Body of pancreas (tissue), 4 donors: ENCODE results near the gene VWF. TPM values are rescaled to one million over a fixed set of nuclear protein-coding genes. Genes with fewer than 3 reads are reported as not detected.
"Not testable (repeated sequence)": the region's sequence is repeated elsewhere in the genome, so short reads cannot be mapped to it uniquely, and the experiment has no call there.

Experiments
- ATAC-seq: fragments of 150-250 bp; one replicate; pipeline ENCODE4 v1.9.1; 2016
- DNase-seq, 4 donors: peaks; one replicate each; pipeline ENCODE4 v3.0.0-alpha.2; 2019
- H3K27ac ChIP-seq, 4 donors: fragments of 200-600 bp; sonication (generic); 1 replicate in 3 of 4; 2 replicates in 1 of 4; pipeline versions ENCODE4 v1.5.1 to v1.6.1; 2016 to 2019; ENCODE audit warnings: mild to moderate bottlenecking in 1 of 4, mixed read lengths in 1 of 4, moderate library complexity in 1 of 4
- H3K27me3 ChIP-seq, 2 donors: fragments of 200-600 bp; sonication (generic); one replicate each; pipeline ENCODE4 v1.6.0; 2016; ENCODE audit warnings: mild to moderate bottlenecking in 1 of 2
- H3K36me3 ChIP-seq, 2 donors: fragments of 200-600 bp; sonication (generic); replicated peaks in 1 of 2; 2 replicates each; pipeline ENCODE4 v1.5.1; 2016; ENCODE audit warnings: low read depth in 2 of 2; ENCODE audit not compliant: insufficient read depth in 1 of 2
- H3K4me1 ChIP-seq: fragments of 200-600 bp; sonication (generic); one replicate; pipeline ENCODE4 v1.6.0; 2016
- H3K4me3 ChIP-seq, 2 donors: fragments of 200-600 bp; sonication (generic); 1 replicate in 1 of 2; 2 replicates in 1 of 2; pipeline ENCODE4 v1.5.1; 2016 to 2019
- H3K9me3 ChIP-seq, 3 donors: fragments of 200-600 bp; sonication (generic); 1 replicate in 2 of 3; 2 replicates in 1 of 3; pipeline ENCODE4 v1.5.1; 2016
- CTCF ChIP-seq, 7 experiments: fragments of 450-650 bp in 4 of 7; fragments of 200-600 bp in 3 of 7; sonication (generic) in 3 of 7; IDR thresholded peaks; one replicate each; pipeline ENCODE4 v1.5.1; 2016 to 2019; ENCODE audit warnings: antibody characterized with exemption in 7 of 7
- POLR2A ChIP-seq, 3 donors: fragments of 450-650 bp; IDR thresholded peaks; one replicate each; pipeline ENCODE4 v1.6.1; 2016; ENCODE audit warnings: antibody characterized with exemption in 3 of 3, mild to moderate bottlenecking in 2 of 3
- WGBS, 2 donors: methylation state at CpG; one replicate each; pipeline ENCODE4 v1.1.5; 2017; 5-methylcytosine and 5-hydroxymethylcytosine counted together
- intact Hi-C: fragments of 100-400 bp; cut with DNase I; formaldehyde crosslinking; loops from one replicate; pipeline ENCODE4 v1.15.1; 2023
- total RNA-seq, 2 donors: library from RNA; depleted of rRNA; stranded (reverse); fragments of >200 nt; gene quantifications; one replicate each; pipeline ENCODE4 v1.1.0, GENCODE V29; 2016

VWF gene
- total RNA-seq, 2 donors from 2014 or later, result 76.1 to 78.1 TPM

- ATAC-seq (no peak), DNase-seq (no peak)
- H3K9me3 ChIP-seq, result no peaks in the 10 kb centered on the region
- H3K4me3 ChIP-seq, result no peak overlapping the region
- no peak overlapping the region for H3K27ac ChIP-seq
- WGBS, 2 donors, result 56 to 82% methylated on average over 4 to 10 of the region's 10 CpGs
- H3K27me3 ChIP-seq, result no peaks in the 10 kb centered on the region
- no peaks in the 10 kb centered on the region for H3K36me3 ChIP-seq
- no peak for TF ChIP-seq POLR2A (IDR thresholded peaks at IDR 0.05)
- TF ChIP-seq CTCF (IDR thresholded peaks at IDR 0.05), result no peak
- no peaks in the 10 kb centered on the region for H3K4me1 ChIP-seq
- intact Hi-C loops, result no loop called here
These were observed 106.2 kb downstream of the VWF start for GRCh38 chr12:6018265-6018664.

GRCh38 chr12:6016756-6017155 lies 107.7 kb downstream of the VWF start:
- TF ChIP-seq CTCF (IDR thresholded peaks at IDR 0.05) (no peak), POLR2A (IDR thresholded peaks at IDR 0.05) (no peak)
- H3K36me3 ChIP-seq, result no peaks in the 10 kb centered on the region
- DNase-seq (no peak), ATAC-seq (no peak)
- no peaks in the 10 kb centered on the region for H3K4me1 ChIP-seq
- intact Hi-C loops, result no loop called here
- no peak overlapping the region for H3K27ac ChIP-seq
- no peaks in the 10 kb centered on the region for H3K9me3 ChIP-seq
- WGBS, 2 donors, result 54 to 58% methylated on average over 6 to 7 of the region's 7 CpGs
- H3K4me3 ChIP-seq, result no peak overlapping the region
- H3K27me3 ChIP-seq, result no peaks in the 10 kb centered on the region

- H3K9me3 ChIP-seq, intact Hi-C loops, H3K27ac ChIP-seq, H3K36me3 ChIP-seq, ATAC-seq, DNase-seq, H3K4me3 ChIP-seq, H3K27me3 ChIP-seq, H3K4me1 ChIP-seq: not testable (repeated sequence)
- 83 to 85% methylated on average over 12 of the region's 12 CpGs for WGBS, 2 donors
These were observed 108.5 kb downstream of the VWF start for GRCh38 chr12:6016004-6016403.

GRCh38 chr12:6015271-6015670 lies 109.2 kb downstream of the VWF start:
- WGBS, 2 donors, result 28 to 36% methylated on average over 3 of the region's 3 CpGs
- ATAC-seq, H3K27ac ChIP-seq, intact Hi-C loops, DNase-seq, H3K4me1 ChIP-seq, H3K9me3 ChIP-seq, H3K36me3 ChIP-seq, H3K27me3 ChIP-seq, H3K4me3 ChIP-seq: not testable (repeated sequence)

- intact Hi-C loops, H3K4me1 ChIP-seq, H3K27me3 ChIP-seq, ATAC-seq, H3K36me3 ChIP-seq, H3K4me3 ChIP-seq, H3K9me3 ChIP-seq, H3K27ac ChIP-seq, DNase-seq: not testable (repeated sequence)
- 64 to 65% methylated on average over 4 of the region's 4 CpGs for WGBS, 2 donors
These were observed 113.7 kb downstream of the VWF start for GRCh38 chr12:6010631-6011350.

GRCh38 chr12:5997260-5997659 lies 127.2 kb downstream of the VWF start:
- WGBS, 2 donors, result 86 to 92% methylated on average over 3 of the region's 3 CpGs
- Histone ChIP-seq H3K27ac (no peak overlapping the region), H3K27me3 (no peaks in the 10 kb centered on the region), H3K4me1 (no peaks in the 10 kb centered on the region), H3K4me3 (no peak overlapping the region), H3K9me3 (no peaks in the 10 kb centered on the region), H3K36me3 (no peaks in the 10 kb centered on the region)
- intact Hi-C loops, result no loop called here
- DNase-seq (no peak), ATAC-seq (no peak)
- TF ChIP-seq CTCF (IDR thresholded peaks at IDR 0.05), result no peak
- TF ChIP-seq POLR2A (IDR thresholded peaks at IDR 0.05), result no peak
